ENCODE data around the gene BRSK1. TPM values are rescaled to one million over a fixed set of nuclear protein-coding genes. Genes with fewer than 3 reads are reported as not detected.

BRSK1 gene
- total and polyA plus RNA-seq, 4 donors = 46.4 to 206 (median 127) TPM

GRCh38 chr19:55279770-55280643 lies 3.8 kb upstream of the BRSK1 start, which contains the start of gene HSPBP1:
TSS of gene HSPBP1 (minus strand) at chr19:55280110. CDS start at chr19:55279608, 502 bp downstream.
- H3K9me3 ChIP-seq (ENCODE audit: control insufficient read depth, insufficient read depth, low read length) = no peaks in the 10 kb centered on the region
- WGBS (ENCODE audit: insufficient coverage) = under 1% methylated on average over 47 of the region's 52 CpGs
- H3K36me3 ChIP-seq (ENCODE audit: control insufficient read depth, insufficient read depth, low read length) = peaks cover 29% of the 10 kb centered on the region
- H3K27ac ChIP-seq (ENCODE audit: low read depth, low read length) = peak within 1 kb of the TSS; percentile 95
- H3K4me1 ChIP-seq (ENCODE audit: control insufficient read depth, insufficient read depth, low read length) = peaks cover 42% of the 10 kb centered on the region
- peak within 1 kb of the TSS; percentile 90 for H3K4me3 ChIP-seq (ENCODE audit: low read depth, low read length)
- peak; percentile 82 to 99 (median 90) for DNase-seq (ENCODE audit: low read depth in 4 of 6, low spot score in 6 of 6)
- H3K27me3 ChIP-seq (ENCODE audit: control insufficient read depth, insufficient read depth, low read length) = no peaks in the 10 kb centered on the region

DNA sequence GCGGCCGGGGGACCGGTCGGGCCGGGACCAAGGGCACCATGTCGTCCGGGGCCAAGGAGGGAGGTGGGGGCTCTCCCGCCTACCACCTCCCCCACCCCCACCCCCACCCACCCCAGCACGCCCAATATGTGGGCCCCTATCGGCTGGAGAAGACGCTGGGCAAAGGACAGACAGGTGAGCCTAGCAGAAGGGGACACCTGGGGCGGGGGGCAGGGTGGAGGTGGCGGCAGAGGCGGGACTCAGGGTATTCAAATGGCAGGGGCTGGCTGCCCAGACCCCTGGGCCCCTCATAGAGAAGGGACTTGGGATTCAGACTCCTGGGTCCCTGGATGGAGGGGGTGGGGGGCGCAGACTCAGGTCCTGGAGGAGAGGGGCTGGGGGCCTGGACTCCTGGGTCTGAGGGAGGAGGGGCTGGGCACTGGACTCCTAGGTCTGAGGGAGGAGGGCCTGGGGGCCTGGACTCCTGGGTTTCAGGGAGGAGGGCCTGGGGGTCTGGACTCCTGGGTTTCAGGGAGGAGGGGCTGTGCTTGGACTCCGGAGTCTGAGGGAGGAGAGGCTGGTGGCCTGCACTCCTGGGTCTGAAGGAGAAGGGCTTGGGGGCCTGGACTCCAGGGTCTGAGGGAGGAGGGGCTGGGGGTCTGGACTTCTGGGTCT lies 735 bp downstream of the BRSK1 start:
- WGBS (ENCODE audit: insufficient coverage) = 9% methylated on average over 5 of the region's 16 CpGs

DNA sequence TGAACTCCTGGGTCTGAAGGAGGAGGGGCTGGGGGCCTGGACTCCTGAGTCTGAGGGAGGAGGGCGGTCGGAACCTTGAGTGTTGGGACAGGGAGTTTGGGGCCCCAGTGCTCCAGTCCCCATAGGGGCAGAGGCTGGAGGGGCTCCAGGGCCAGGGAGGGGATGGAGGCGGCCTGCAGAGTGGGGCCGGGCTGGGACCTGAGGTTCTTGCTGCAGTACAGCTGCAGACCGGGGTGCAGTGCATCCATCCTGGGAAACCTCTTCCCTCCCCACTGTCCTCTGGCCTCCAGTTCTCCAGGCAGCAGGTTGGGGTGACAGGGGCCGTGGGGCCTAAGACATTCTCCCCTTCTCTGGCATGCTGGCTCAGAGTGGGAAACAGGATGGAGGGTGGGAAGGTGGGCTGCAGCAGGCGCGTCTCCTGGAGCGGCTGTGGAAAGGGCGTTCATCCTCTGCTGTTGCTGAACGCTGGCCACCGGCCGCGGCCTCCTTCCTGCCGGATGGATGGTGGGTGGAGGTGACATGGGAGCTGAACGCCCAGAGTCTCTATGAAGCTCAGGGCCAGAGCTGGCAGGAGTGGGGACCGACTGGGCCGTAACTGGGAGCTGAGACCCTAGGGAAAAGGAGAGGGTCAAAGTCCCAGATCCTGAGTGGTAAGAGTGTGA lies 1.6 kb downstream of the BRSK1 start:
- peaks cover 40% of the 10 kb centered on the region for H3K36me3 ChIP-seq (ENCODE audit: control insufficient read depth, insufficient read depth, low read length)
- H3K4me1 ChIP-seq (ENCODE audit: control insufficient read depth, insufficient read depth, low read length) = peaks cover 52% of the 10 kb centered on the region
- H3K9me3 ChIP-seq (ENCODE audit: control insufficient read depth, insufficient read depth, low read length) = no peaks in the 10 kb centered on the region
- peak overlapping the region; percentile 61 for H3K27ac ChIP-seq (ENCODE audit: low read depth, low read length)
- DNase-seq (ENCODE audit: low read depth in 4 of 6, low spot score in 6 of 6) = peak in 1 of 6 donors; percentile 16
- 22% methylated on average over 16 of the region's 18 CpGs for WGBS (ENCODE audit: insufficient coverage)
- peak overlapping the region; percentile 37 for H3K4me3 ChIP-seq (ENCODE audit: low read depth, low read length)
- H3K27me3 ChIP-seq (ENCODE audit: control insufficient read depth, insufficient read depth, low read length) = no peaks in the 10 kb centered on the region

More for the DNA sequence above, 735 bp downstream of the BRSK1 start:
- Histone ChIP-seq H3K4me3 (ENCODE audit: low read depth, low read length) (peak overlapping the region; percentile 37), H3K36me3 (ENCODE audit: control insufficient read depth, insufficient read depth, low read length) (peaks cover 34% of the 10 kb centered on the region), H3K4me1 (ENCODE audit: control insufficient read depth, insufficient read depth, low read length) (peaks cover 58% of the 10 kb centered on the region), H3K9me3 (ENCODE audit: control insufficient read depth, insufficient read depth, low read length) (no peaks in the 10 kb centered on the region), H3K27ac (ENCODE audit: low read depth, low read length) (peak overlapping the region; percentile 61), H3K27me3 (ENCODE audit: control insufficient read depth, insufficient read depth, low read length) (no peaks in the 10 kb centered on the region)
- peak in 2 of 6 donors; percentile 5 to 27 for DNase-seq (ENCODE audit: low read depth in 4 of 6, low spot score in 6 of 6)

DNA sequence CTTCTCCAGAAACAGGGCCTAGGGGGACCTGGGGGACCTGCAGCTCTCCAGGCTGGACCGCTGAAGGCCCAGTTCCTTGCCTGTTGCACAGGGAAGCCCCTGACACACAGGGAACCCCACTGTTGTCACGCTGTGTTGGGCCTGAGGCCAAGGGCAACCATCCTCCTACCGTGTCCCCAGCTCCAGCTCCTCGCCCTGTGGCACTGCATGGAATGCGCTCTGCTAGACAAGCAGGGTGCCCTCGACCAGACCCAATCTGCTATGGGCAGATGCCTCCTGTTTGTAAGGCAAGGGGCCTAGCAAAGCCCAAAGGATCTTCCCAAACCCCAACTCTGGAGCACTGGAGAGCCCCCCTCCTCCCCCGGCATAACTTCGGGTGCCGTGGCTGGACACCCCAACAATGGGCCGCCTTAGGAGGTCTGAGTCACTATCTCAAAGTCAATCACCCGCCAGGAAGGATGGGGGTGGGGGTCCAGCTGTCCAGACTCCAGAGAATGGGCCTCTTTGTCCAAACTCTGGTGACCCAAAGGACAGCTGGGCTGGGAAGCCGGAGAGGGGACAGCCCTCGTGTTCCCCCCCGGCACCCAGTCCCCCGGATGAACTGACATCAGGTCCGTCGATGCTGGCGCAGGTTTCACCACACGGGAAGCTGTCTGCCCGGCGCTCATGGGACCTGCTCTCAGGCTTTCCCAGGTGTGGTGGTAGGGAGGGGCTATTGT lies 3.7 kb downstream of the BRSK1 start:
- H3K4me3 ChIP-seq (ENCODE audit: low read depth, low read length) = no peak overlapping the region

GRCh38 chr19:55289117-55289796 lies 5.5 kb downstream of the BRSK1 start:
- Histone ChIP-seq H3K9me3 (ENCODE audit: control insufficient read depth, insufficient read depth, low read length) (no peaks in the 10 kb centered on the region), H3K36me3 (ENCODE audit: control insufficient read depth, insufficient read depth, low read length) (peaks cover 76% of the 10 kb centered on the region), H3K27ac (ENCODE audit: low read depth, low read length) (no peak overlapping the region), H3K4me3 (ENCODE audit: low read depth, low read length) (no peak overlapping the region), H3K4me1 (ENCODE audit: control insufficient read depth, insufficient read depth, low read length) (peaks cover 37% of the 10 kb centered on the region), H3K27me3 (ENCODE audit: control insufficient read depth, insufficient read depth, low read length) (no peaks in the 10 kb centered on the region)
- WGBS (ENCODE audit: insufficient coverage) = 100% methylated on average over 6 of the region's 9 CpGs
- peak in 1 of 6 donors; percentile 11 for DNase-seq (ENCODE audit: low read depth in 4 of 6, low spot score in 6 of 6)

More for the DNA sequence above, 3.7 kb downstream of the BRSK1 start:
- Histone ChIP-seq H3K36me3 (ENCODE audit: control insufficient read depth, insufficient read depth, low read length) (peaks cover 61% of the 10 kb centered on the region), H3K4me1 (ENCODE audit: control insufficient read depth, insufficient read depth, low read length) (peaks cover 47% of the 10 kb centered on the region), H3K27me3 (ENCODE audit: control insufficient read depth, insufficient read depth, low read length) (no peaks in the 10 kb centered on the region), H3K9me3 (ENCODE audit: control insufficient read depth, insufficient read depth, low read length) (no peaks in the 10 kb centered on the region), H3K27ac (ENCODE audit: low read depth, low read length) (peak overlapping the region; percentile 80)
- DNase-seq (ENCODE audit: low read depth in 4 of 6, low spot score in 6 of 6) = peak in 1 of 6 donors; percentile 66
- WGBS (ENCODE audit: insufficient coverage) = 78% methylated on average over 17 of the region's 21 CpGs

GRCh38 chr19:55297267-55297666 lies 13.5 kb downstream of the BRSK1 start:
- WGBS (ENCODE audit: insufficient coverage) = 93% methylated on average over 8 of the region's 10 CpGs
- H3K27ac ChIP-seq (ENCODE audit: low read depth, low read length) = no peak overlapping the region
- no peaks in the 10 kb centered on the region for H3K27me3 ChIP-seq (ENCODE audit: control insufficient read depth, insufficient read depth, low read length)
- no peaks in the 10 kb centered on the region for H3K9me3 ChIP-seq (ENCODE audit: control insufficient read depth, insufficient read depth, low read length)
- H3K4me3 ChIP-seq (ENCODE audit: low read depth, low read length) = no peak overlapping the region
- peaks cover 14% of the 10 kb centered on the region for H3K4me1 ChIP-seq (ENCODE audit: control insufficient read depth, insufficient read depth, low read length)
- peaks cover 73% of the 10 kb centered on the region for H3K36me3 ChIP-seq (ENCODE audit: control insufficient read depth, insufficient read depth, low read length)
- no peak for DNase-seq (ENCODE audit: low read depth in 4 of 6, low spot score in 6 of 6)

DNA sequence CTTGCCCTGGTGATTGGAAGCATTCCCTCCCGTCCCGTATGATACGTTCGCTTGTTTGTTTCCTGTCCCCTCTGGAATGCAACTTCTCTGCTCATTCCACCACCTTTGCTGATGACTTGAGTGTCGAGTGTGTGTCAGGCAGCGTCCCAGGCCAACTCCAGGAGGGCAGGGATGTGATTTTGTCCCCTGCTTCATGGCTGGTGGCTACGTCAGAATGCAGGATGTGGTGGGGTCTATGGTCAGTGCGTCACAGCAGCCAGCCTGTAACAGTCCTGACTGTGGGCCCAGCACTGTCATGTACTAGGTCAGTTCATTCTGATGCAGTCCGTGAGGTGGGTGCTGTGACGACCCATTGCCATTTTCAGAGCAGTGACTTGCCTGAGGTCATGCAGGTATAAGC lies 16.2 kb downstream of the BRSK1 start:
- WGBS (ENCODE audit: insufficient coverage) = 98% methylated on average over 7 of the region's 10 CpGs
- no peak overlapping the region for H3K27ac ChIP-seq (ENCODE audit: low read depth, low read length)
- H3K36me3 ChIP-seq (ENCODE audit: control insufficient read depth, insufficient read depth, low read length) = peaks cover 75% of the 10 kb centered on the region
- peaks cover 16% of the 10 kb centered on the region for H3K4me1 ChIP-seq (ENCODE audit: control insufficient read depth, insufficient read depth, low read length)
- no peak for DNase-seq (ENCODE audit: low read depth in 4 of 6, low spot score in 6 of 6)
- H3K27me3 ChIP-seq (ENCODE audit: control insufficient read depth, insufficient read depth, low read length) = no peaks in the 10 kb centered on the region
- no peaks in the 10 kb centered on the region for H3K9me3 ChIP-seq (ENCODE audit: control insufficient read depth, insufficient read depth, low read length)
- no peak overlapping the region for H3K4me3 ChIP-seq (ENCODE audit: low read depth, low read length)

DNA sequence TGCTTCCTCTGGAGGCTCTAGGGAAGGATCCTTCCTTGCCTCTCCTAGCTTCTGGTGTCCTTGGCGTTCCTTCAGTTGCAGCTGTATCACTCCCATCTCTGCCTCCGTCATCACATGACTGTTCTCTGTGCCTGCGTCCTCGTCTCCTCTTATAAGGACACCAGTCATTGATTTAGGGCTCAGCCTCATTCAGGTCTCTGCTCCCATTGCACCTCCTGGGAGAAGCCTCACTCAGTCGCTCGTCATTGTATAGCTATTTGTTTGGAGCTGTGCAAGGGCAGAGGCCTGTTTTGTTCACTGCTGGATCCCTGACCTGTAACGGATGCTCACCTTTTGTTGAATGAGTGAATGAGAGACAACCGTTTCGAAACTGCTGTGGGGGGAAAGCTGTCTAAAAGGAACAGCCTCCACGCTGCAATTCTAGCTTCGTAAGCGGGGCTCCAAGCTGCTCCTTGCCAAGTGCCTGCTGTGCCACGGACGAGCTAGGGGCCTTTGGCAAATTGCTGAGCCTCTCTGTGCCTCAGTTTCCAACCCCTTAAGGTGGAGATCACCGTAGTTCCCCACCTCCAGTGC lies 17.2 kb downstream of the BRSK1 start:
- WGBS (ENCODE audit: insufficient coverage) = 27% methylated on average over 14 of the region's 15 CpGs
- peaks cover 16% of the 10 kb centered on the region for H3K4me1 ChIP-seq (ENCODE audit: control insufficient read depth, insufficient read depth, low read length)
- H3K36me3 ChIP-seq (ENCODE audit: control insufficient read depth, insufficient read depth, low read length) = peaks cover 75% of the 10 kb centered on the region
- no peaks in the 10 kb centered on the region for H3K9me3 ChIP-seq (ENCODE audit: control insufficient read depth, insufficient read depth, low read length)
- DNase-seq (ENCODE audit: low read depth in 4 of 6, low spot score in 6 of 6) = peak in 1 of 6 donors; percentile 66
- H3K27me3 ChIP-seq (ENCODE audit: control insufficient read depth, insufficient read depth, low read length) = no peaks in the 10 kb centered on the region
- H3K27ac ChIP-seq (ENCODE audit: low read depth, low read length) = no peak overlapping the region
- no peak overlapping the region for H3K4me3 ChIP-seq (ENCODE audit: low read depth, low read length)

Data from spinal cord (tissue), 10 donors.